T-helper 2 cell treated with Interferon-gamma antibody and Interleukin-4, amounts not matched to agents 100 ng/mL and 5 ng/mL, for 36 hours (primary cell): ENCODE results near the gene ANGPTL2. TPM values are rescaled to one million over a fixed set of nuclear protein-coding genes. Genes with fewer than 3 reads are reported as not detected.

ENCODE experiments used
- intact Hi-C: fragments of 100-400 bp; cut with micrococcal nuclease; formaldehyde crosslinking; loops from one replicate; pipeline ENCODE4 v1.15.1; 2023
- total RNA-seq: library from RNA; stranded (reverse); gene quantifications from 2 replicates; pipeline ENCODE4 v1.2.3, GENCODE V29; 2022

ANGPTL2 gene
- total RNA-seq, 1 donor from 2014 or later, result not detected

GRCh38 chr9:127096208-127096607 is 26.2 kb downstream of the ANGPTL2 start:
- intact Hi-C loops, result no loop called here

GRCh38 chr9:127095411-127095810 is 27.0 kb downstream of the ANGPTL2 start:
- intact Hi-C loops, result no loop called here

GRCh38 chr9:127093319-127094020 is 29.0 kb downstream of the ANGPTL2 start:
- intact Hi-C loops, result no loop called here

- intact Hi-C loops, result no loop called here
These were observed 30.3 kb downstream of the ANGPTL2 start for GRCh38 chr9:127092041-127092608.

GRCh38 chr9:127091526-127091925 is 30.9 kb downstream of the ANGPTL2 start:
- intact Hi-C loops, result no loop called here

- intact Hi-C loops, result no loop called here
These were observed 32.0 kb downstream of the ANGPTL2 start for GRCh38 chr9:127090341-127090985.

- intact Hi-C loops, result no loop called here
These were observed 32.8 kb downstream of the ANGPTL2 start for GRCh38 chr9:127089631-127090081.

- intact Hi-C loops, result no loop called here
These were observed 33.5 kb downstream of the ANGPTL2 start for GRCh38 chr9:127088724-127089615.

GRCh38 chr9:127087836-127088235 is 34.6 kb downstream of the ANGPTL2 start:
- intact Hi-C loops, result no loop called here

- intact Hi-C loops, result no loop called here
These were observed 35.0 kb downstream of the ANGPTL2 start for GRCh38 chr9:127087411-127087810.

- intact Hi-C loops, result no loop called here
These were observed 35.7 kb downstream of the ANGPTL2 start for GRCh38 chr9:127086771-127087170.

- intact Hi-C loops, result no loop called here
These were observed 37.2 kb downstream of the ANGPTL2 start for GRCh38 chr9:127085186-127085585.

- intact Hi-C loops, result no loop called here
These were observed 38.1 kb downstream of the ANGPTL2 start for GRCh38 chr9:127084076-127085039.

GRCh38 chr9:127083138-127083980 is 39.1 kb downstream of the ANGPTL2 start:
- intact Hi-C loops, result no loop called here

- intact Hi-C loops, result no loop called here
These were observed 40.9 kb downstream of the ANGPTL2 start for GRCh38 chr9:127081250-127082185.

- intact Hi-C loops, result no loop called here
These were observed 42.8 kb downstream of the ANGPTL2 start for GRCh38 chr9:127079446-127080140.

- intact Hi-C loops, result no loop called here
These were observed 43.4 kb downstream of the ANGPTL2 start for GRCh38 chr9:127078988-127079387.

- intact Hi-C loops, result no loop called here
These were observed 44.1 kb downstream of the ANGPTL2 start for GRCh38 chr9:127078336-127078735.
